Smooth muscle cell (in vitro differentiated cells): ENCODE measurements around the gene IDH2. TPM values are rescaled to one million over a fixed set of nuclear protein-coding genes. Genes with fewer than 3 reads are reported as not detected.

Experiments
- DNase-seq: peaks from one replicate; lab custom pipeline; 2025; ENCODE audit not compliant: unreplicated experiment; lab: John Stamatoyannopoulos, UW
- H2AFZ ChIP-seq: fragments of 200-600 bp; sonication (generic); 2 replicates; pipeline ENCODE4 v1.6.0; 2016; ENCODE audit warnings: antibody characterized with exemption, low read depth, mild to moderate bottlenecking
- H3F3A ChIP-seq: fragments of 200-600 bp; sonication (generic); 2 replicates; pipeline ENCODE4 v1.6.0; 2017; ENCODE audit warnings: antibody characterized with exemption, low read depth
- H3K27ac ChIP-seq: fragments of 200-600 bp; sonication (generic); 2 replicates; pipeline ENCODE4 v1.5.1; 2016; ENCODE audit warnings: low read depth, mild to moderate bottlenecking
- H3K27me3 ChIP-seq: fragments of 200-600 bp; sonication (generic); 2 replicates; pipeline ENCODE4 v1.6.1; 2016; ENCODE audit warnings: low read depth, mild to moderate bottlenecking
- H3K36me3 ChIP-seq: fragments of 200-600 bp; sonication (generic); 2 replicates; pipeline ENCODE4 v1.5.1; 2016; ENCODE audit warnings: low read depth
- H3K4me1 ChIP-seq: fragments of 200-600 bp; sonication (generic); 2 replicates; pipeline ENCODE4 v1.5.1; 2016; ENCODE audit warnings: low read depth
- H3K4me2 ChIP-seq: fragments of 200-600 bp; sonication (generic); 2 replicates; pipeline ENCODE4 v1.6.0; 2016; ENCODE audit warnings: mild to moderate bottlenecking
- H3K4me3 ChIP-seq: fragments of 200-600 bp; sonication (generic); 2 replicates; pipeline ENCODE4 v1.5.1; 2016; ENCODE audit warnings: mild to moderate bottlenecking
- H3K79me2 ChIP-seq: fragments of 200-600 bp; sonication (generic); 2 replicates; pipeline ENCODE4 v1.6.0; 2016; ENCODE audit warnings: low read depth, mild to moderate bottlenecking
- H3K9ac ChIP-seq: fragments of 200-600 bp; sonication (generic); 2 replicates; pipeline ENCODE4 v1.6.0; 2016; ENCODE audit warnings: low read depth
- H3K9me3 ChIP-seq: fragments of 200-600 bp; sonication (generic); replicated peaks from 2 replicates; pipeline ENCODE4 v1.5.1; 2016; ENCODE audit warnings: low read depth
- H4K20me1 ChIP-seq: fragments of 200-600 bp; sonication (generic); 2 replicates; pipeline ENCODE4 v1.6.0; 2016; ENCODE audit warnings: low read depth
- WGBS: methylation state at CpG from one replicate; pipeline ENCODE4 v1.1.7; 2016; ENCODE audit warnings: low lambda C conversion rate; 5-methylcytosine and 5-hydroxymethylcytosine counted together
- polyA plus RNA-seq: library from polyadenylated mRNA; unstranded; fragments of >200 nt; fragmentation: Nextera tagmentation; extraction: Ambion mirVana; gene quantifications from 2 replicates; pipeline ENCODE4 v1.2.1, GENCODE V29; 2016
- total RNA-seq: library from RNA; depleted of rRNA; stranded (reverse); fragments of >200 nt; gene quantifications from 2 replicates; pipeline ENCODE4 v1.2.3, GENCODE V29; 2014
- TF ChIP-seq, protein P1 (sequence below): fragments of 200-600 bp; sonication (generic); IDR thresholded peaks from 2 replicates; pipeline ENCODE4 v1.5.1; 2017; ENCODE audit warnings: borderline replicate concordance, mild to moderate bottlenecking, antibody characterized with exemption; ENCODE audit not compliant: insufficient read depth, poor library complexity, severe bottlenecking

The IDH2 gene
- total and polyA plus RNA-seq, 2 experiments from 2014 or later = 67.9 to 278 TPM

- peaks cover 21% of the 10 kb centered on the region for H4K20me1 ChIP-seq
- no peak overlapping the region for H3K4me2 ChIP-seq
- no peak overlapping the region for H3K4me3 ChIP-seq
- H3K36me3 ChIP-seq = no peaks in the 10 kb centered on the region
- H3F3A ChIP-seq = no peaks in the 10 kb centered on the region
- no peak for DNase-seq
- WGBS = 81% methylated on average over 11 of the region's 11 CpGs
- H2AFZ ChIP-seq = no peak overlapping the region
- TF ChIP-seq, protein P1, sequence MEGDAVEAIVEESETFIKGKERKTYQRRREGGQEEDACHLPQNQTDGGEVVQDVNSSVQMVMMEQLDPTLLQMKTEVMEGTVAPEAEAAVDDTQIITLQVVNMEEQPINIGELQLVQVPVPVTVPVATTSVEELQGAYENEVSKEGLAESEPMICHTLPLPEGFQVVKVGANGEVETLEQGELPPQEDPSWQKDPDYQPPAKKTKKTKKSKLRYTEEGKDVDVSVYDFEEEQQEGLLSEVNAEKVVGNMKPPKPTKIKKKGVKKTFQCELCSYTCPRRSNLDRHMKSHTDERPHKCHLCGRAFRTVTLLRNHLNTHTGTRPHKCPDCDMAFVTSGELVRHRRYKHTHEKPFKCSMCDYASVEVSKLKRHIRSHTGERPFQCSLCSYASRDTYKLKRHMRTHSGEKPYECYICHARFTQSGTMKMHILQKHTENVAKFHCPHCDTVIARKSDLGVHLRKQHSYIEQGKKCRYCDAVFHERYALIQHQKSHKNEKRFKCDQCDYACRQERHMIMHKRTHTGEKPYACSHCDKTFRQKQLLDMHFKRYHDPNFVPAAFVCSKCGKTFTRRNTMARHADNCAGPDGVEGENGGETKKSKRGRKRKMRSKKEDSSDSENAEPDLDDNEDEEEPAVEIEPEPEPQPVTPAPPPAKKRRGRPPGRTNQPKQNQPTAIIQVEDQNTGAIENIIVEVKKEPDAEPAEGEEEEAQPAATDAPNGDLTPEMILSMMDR = no peak
- H3K4me1 ChIP-seq = peaks cover 18% of the 10 kb centered on the region
- H3K9me3 ChIP-seq = no peaks in the 10 kb centered on the region
- H3K79me2 ChIP-seq = peaks cover 9% of the 10 kb centered on the region
- no peak overlapping the region for H3K27ac ChIP-seq
- H3K27me3 ChIP-seq = no peaks in the 10 kb centered on the region
- no peak overlapping the region for H3K9ac ChIP-seq
Observed at GRCh38 chr15:90063770-90064247, 38.5 kb downstream of the IDH2 start.

DNA sequence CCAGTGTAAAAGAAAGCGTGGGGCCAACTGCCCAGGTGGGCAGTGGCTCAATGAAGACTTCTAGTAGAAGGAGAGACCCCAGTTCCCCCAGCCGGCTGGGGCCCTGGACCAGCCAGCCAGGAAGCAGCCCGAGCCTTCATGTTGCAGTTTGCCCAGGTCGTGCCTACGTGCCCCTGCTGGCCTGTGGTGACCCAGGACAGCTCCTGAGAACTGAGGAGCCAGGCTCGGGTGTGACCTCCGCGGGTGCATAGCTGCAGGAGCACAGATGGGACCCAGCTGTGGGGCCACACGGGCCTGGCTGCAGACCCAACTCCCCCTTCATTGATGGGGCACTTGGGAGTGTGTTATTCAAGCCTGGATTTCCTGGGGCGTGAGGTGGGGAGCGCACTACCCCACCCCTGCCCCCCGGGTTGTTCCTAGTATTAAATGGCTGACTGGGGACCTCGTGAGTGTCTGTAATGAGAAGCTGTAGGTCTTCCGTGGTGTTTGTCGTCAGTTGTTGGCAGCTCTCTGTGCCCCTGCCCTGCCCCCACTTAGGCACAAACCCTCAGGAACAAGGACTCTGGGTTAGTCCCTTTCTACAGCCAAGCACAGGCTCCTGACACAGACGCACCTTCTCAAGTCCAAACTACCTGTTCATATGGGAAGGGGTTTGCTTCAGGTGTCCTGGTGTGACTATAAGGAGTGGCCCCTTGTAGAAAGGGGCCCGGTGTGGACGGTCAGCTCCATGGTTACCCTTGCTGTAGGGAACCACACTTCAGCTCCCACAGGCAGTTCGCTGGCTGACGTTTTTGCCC, 39.1 kb downstream of the IDH2 start:
- 85% methylated on average over 20 of the region's 20 CpGs for WGBS
- no peaks in the 10 kb centered on the region for H3F3A ChIP-seq
- H3K9me3 ChIP-seq = no peaks in the 10 kb centered on the region
- H3K27ac ChIP-seq = no peak overlapping the region
- no peak overlapping the region for H3K9ac ChIP-seq
- no peaks in the 10 kb centered on the region for H3K36me3 ChIP-seq
- H2AFZ ChIP-seq = no peak overlapping the region
- peaks cover 9% of the 10 kb centered on the region for H3K79me2 ChIP-seq
- no peak overlapping the region for H3K4me3 ChIP-seq
- peaks cover 21% of the 10 kb centered on the region for H4K20me1 ChIP-seq
- H3K27me3 ChIP-seq = no peaks in the 10 kb centered on the region
- no peak for DNase-seq
- TF ChIP-seq, protein P1 = no peak
- peaks cover 18% of the 10 kb centered on the region for H3K4me1 ChIP-seq
- no peak overlapping the region for H3K4me2 ChIP-seq

DNA sequence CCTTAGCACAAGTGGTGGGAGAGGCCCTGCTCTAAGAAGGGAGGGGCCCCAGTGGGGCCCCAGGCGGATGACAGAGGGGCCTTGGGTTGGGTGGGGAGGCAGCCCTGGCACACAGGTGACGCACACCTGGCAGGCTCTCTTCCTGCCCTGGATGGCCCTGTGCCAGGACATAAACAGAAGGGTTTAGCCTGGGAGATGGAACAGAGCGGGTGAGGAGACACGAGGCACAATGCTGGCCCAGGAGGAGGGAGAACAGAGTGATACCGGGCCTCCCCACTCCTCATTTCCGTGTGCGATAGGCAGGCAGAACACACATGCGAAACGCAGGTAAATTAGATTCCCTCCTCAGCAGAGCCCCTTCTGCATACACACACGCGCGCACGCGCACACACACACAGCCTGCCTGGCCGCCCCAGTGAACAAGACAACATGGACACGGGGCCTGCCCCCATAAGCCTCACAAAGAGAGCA, 39.8 kb downstream of the IDH2 start:
- no peak overlapping the region for H3K4me3 ChIP-seq
- H2AFZ ChIP-seq = no peak overlapping the region
- H3F3A ChIP-seq = no peaks in the 10 kb centered on the region
- H3K79me2 ChIP-seq = peaks cover 9% of the 10 kb centered on the region
- 81% methylated on average over 16 of the region's 16 CpGs for WGBS
- peaks cover 18% of the 10 kb centered on the region for H3K4me1 ChIP-seq
- no peaks in the 10 kb centered on the region for H3K36me3 ChIP-seq
- no peak overlapping the region for H3K9ac ChIP-seq
- no peaks in the 10 kb centered on the region for H3K27me3 ChIP-seq
- DNase-seq = no peak
- no peak overlapping the region for H3K27ac ChIP-seq
- no peaks in the 10 kb centered on the region for H3K9me3 ChIP-seq
- H3K4me2 ChIP-seq = no peak overlapping the region
- TF ChIP-seq, protein P1 = no peak
- peaks cover 21% of the 10 kb centered on the region for H4K20me1 ChIP-seq
